GM12892 (cell line): ENCODE data around the gene CST8. TPM values are rescaled to one million over a fixed set of nuclear protein-coding genes. Genes with fewer than 3 reads are reported as not detected.

ENCODE experiments used
- DNase-seq: peaks from one replicate; pipeline ENCODE4 v3.0.0; 2011; ENCODE audit not compliant: insufficient read length
- FAIRE-seq: peaks from 2 replicates; lab custom pipeline; 2011; peaks lifted over from hg19 to GRCh38; lab: Jason Lieb, UNC
- POLR2A ChIP-seq: IDR thresholded peaks from 2 replicates; pipeline ENCODE4 v1.6.1; 2011; ENCODE audit warnings: low read depth, low read length, control low read depth
- POLR2AphosphoS5 ChIP-seq: IDR thresholded peaks from 2 replicates; pipeline ENCODE4 v1.6.1; 2011; ENCODE audit warnings: low read depth, low read length, control low read depth
- TAF1 ChIP-seq: IDR thresholded peaks from 2 replicates; pipeline ENCODE4 v1.6.1; 2011; ENCODE audit warnings: low read depth, mild to moderate bottlenecking, control low read depth, low read length, borderline replicate concordance
- polyA plus RNA-seq: library from polyadenylated mRNA; unstranded; fragments of >200 nt; gene quantifications from one replicate; pipeline ENCODE4 v1.2.1, GENCODE V29; 2012; ENCODE audit warnings: missing spikeins, inconsistent platforms; ENCODE audit not compliant: missing spikeins

Gene CST8
- not detected for polyA plus RNA-seq

GRCh38 chr20:23490817-23491216 lies at the start of gene CST8:
Gene CST8 (plus strand): TSS chr20:23491117. CDS start chr20:23491668, 551 bp downstream.
- DNase-seq (no peak), FAIRE-seq (no peak)
- no peak for TF ChIP-seq POLR2AphosphoS5
- TF ChIP-seq TAF1 = no peak
- no peak for TF ChIP-seq POLR2A

- FAIRE-seq (peak; percentile 93), DNase-seq (peak; percentile 59)
- TF ChIP-seq POLR2AphosphoS5 (no peak), TAF1 (no peak), POLR2A (no peak)
Observed at GRCh38 chr20:23441850-23442313, 49.0 kb upstream of the CST8 start.

DNA sequence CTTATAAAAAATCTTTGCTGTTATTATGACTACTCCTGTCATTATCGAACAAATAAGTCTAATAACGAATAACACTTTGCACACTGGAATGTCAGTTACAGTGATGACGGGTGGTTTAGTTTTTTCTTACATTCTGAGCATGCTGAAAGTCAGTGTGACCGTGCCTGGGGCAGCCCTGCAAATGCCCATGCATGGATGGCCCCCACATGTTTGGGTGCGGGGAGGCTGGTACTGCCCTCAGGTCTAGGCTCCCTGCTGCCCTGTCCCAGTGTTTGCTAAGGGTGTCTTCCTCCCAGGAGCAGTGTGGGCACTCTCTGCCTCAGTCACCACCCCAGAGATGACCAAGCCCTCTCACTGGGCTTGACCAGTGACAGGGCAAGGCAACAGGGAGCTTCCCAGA lies 48.5 kb upstream of the CST8 start:
- no peak for FAIRE-seq
- no peak for TF ChIP-seq POLR2A
- TF ChIP-seq TAF1 = no peak
- TF ChIP-seq POLR2AphosphoS5 = no peak
- DNase-seq = no peak

- FAIRE-seq (no peak), DNase-seq (no peak)
- TF ChIP-seq POLR2AphosphoS5 (no peak), TAF1 (no peak), POLR2A (no peak)
Observed at GRCh38 chr20:23444859-23445258, 46.1 kb upstream of the CST8 start.

GRCh38 chr20:23445596-23446217 lies 45.2 kb upstream of the CST8 start:
- DNase-seq (no peak), FAIRE-seq (no peak)
- TF ChIP-seq POLR2AphosphoS5 = no peak
- no peak for TF ChIP-seq TAF1
- no peak for TF ChIP-seq POLR2A

- FAIRE-seq (no peak), DNase-seq (peak; percentile 27)
- TF ChIP-seq POLR2A (no peak), POLR2AphosphoS5 (no peak), TAF1 (no peak)
Observed at GRCh38 chr20:23446505-23446904, 44.4 kb upstream of the CST8 start.

DNA sequence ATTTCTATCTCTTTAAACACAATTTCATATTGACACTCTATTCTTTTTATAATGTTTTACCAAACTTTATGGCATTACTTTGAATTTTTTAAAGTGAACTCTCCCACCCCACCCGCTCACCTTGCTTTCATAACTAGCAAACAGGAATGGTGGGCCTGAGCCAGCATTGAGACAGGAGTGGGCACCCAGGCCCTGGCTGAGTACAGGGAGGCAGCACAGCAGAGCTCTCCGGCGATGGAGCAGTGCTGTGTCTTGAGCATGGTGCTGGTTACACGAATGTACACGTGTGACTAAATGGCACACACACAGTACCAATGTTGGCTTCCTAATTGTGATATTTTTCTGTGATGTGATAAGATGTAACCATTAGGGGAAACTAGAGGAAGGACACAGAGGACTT lies 42.8 kb upstream of the CST8 start:
- TF ChIP-seq POLR2AphosphoS5 = no peak
- TF ChIP-seq TAF1 = no peak
- TF ChIP-seq POLR2A = no peak
- DNase-seq (no peak), FAIRE-seq (no peak)

DNA sequence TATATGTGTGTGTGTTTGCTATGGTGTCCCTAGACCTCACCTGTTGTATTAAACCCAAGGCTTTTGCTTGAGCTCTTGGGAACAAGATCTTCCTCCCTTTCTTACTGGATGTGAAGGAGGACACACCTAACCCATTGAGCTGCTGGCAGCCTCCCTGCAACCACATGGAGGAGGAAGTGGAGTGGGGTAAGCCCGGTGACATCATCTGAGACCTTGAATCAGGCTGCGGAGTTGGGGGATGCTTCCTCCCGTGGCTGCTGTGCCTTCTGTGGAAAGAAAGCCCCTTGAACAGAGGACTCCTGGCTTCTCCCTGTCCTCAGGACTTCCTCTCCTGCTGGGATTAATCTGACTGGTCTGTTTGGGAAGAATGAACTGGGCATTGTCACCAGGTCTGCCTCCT lies 41.5 kb upstream of the CST8 start:
- FAIRE-seq (peak; percentile 48), DNase-seq (no peak)
- TF ChIP-seq POLR2AphosphoS5 (no peak), POLR2A (no peak), TAF1 (no peak)

DNA sequence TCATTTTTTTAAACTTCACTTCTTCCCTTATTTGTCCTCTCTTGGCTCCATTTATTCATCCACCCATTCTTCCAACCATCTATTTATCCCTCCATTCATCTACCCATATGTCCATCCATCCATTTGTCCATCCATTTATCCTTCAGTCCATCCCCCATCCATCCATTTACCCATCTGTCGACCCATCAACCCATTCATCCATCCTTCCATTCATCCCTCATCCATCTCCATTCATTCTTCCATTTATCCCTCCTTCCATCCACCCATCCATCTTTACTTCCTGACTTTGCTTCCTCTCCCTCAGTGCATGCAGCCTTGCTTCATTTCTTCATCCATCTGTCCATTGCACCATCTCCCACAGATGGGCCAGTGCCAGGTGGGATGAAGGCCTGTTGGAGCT lies 40.0 kb upstream of the CST8 start:
- no peak for DNase-seq
- no peak for FAIRE-seq
- TF ChIP-seq POLR2AphosphoS5 (no peak), POLR2A (no peak), TAF1 (no peak)

- no peak for TF ChIP-seq TAF1
- FAIRE-seq = no peak
- DNase-seq = no peak
Observed at GRCh38 chr20:23451956-23452487, 38.9 kb upstream of the CST8 start.

DNA sequence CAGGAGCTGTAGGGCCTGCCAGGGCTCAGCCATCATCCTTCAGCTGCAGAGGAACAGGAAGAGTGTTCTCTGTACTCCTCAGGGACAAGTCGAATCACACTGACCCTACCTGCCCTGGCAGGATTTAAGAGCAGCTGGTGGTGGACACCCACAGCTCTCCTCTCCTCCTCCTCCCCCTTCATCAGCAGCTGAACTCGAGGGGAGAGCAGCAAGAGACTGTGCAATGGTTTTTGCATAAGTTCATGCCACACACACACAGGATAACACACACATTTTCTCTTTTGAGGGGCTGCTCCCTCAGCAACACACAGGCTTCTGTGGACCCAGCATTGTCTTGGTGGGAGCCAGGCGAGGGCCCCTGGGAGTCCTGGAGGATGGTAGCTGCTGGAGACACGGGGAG lies 38.1 kb upstream of the CST8 start, which contains the start of gene CST11:
TSS of gene CST11 (minus strand) at position 101 of the 400 bp plus-strand sequence. CDS start at position 36, 65 bp downstream.
- TF ChIP-seq POLR2AphosphoS5 (no peak), POLR2A (no peak), TAF1 (no peak)
- FAIRE-seq = no peak
- DNase-seq = no peak

- DNase-seq (no peak), FAIRE-seq (peak; percentile 51)
- TF ChIP-seq TAF1 (no peak), POLR2AphosphoS5 (no peak), POLR2A (no peak)
Observed at GRCh38 chr20:23453549-23454543, 37.1 kb upstream of the CST8 start.
